Activated naive CD8-positive, alpha-beta T cell (primary cell): Measurements from ENCODE around the gene TBX1.

ENCODE experiments used
- H3K27ac Mint-ChIP-seq: one replicate; pipeline ENCODE4 v1.8.0; 2021; ENCODE audit warnings: mixed read lengths
- H3K27me3 Mint-ChIP-seq: one replicate; pipeline ENCODE4 v1.8.0; 2021; ENCODE audit warnings: mixed read lengths
- H3K36me3 Mint-ChIP-seq: one replicate; pipeline ENCODE4 v1.8.0; 2021; ENCODE audit warnings: mixed read lengths
- H3K4me1 Mint-ChIP-seq: one replicate; pipeline ENCODE4 v1.8.0; 2021; ENCODE audit warnings: low read depth, mixed read lengths
- H3K4me3 Mint-ChIP-seq: one replicate; pipeline ENCODE4 v1.8.0; 2021; ENCODE audit warnings: mild to moderate bottlenecking, mixed read lengths
- H3K9me3 Mint-ChIP-seq: one replicate; pipeline ENCODE4 v1.8.0; 2021; ENCODE audit warnings: low read depth, mixed read lengths

TBX1 gene

GRCh38 chr22:19797086-19798002 is 36.8 kb downstream of the TBX1 start:
- H3K36me3 Mint-ChIP-seq = peaks cover 27% of the 10 kb centered on the region

GRCh38 chr22:19798003-19798665 is 37.6 kb downstream of the TBX1 start:
- Mint-ChIP-seq H3K4me3 (no peak overlapping the region), H3K4me1 (peaks cover 6% of the 10 kb centered on the region), H3K27me3 (no peaks in the 10 kb centered on the region), H3K9me3 (peaks cover 5% of the 10 kb centered on the region), H3K27ac (no peak overlapping the region), H3K36me3 (peaks cover 23% of the 10 kb centered on the region)

More at GRCh38 chr22:19797086-19798002, 36.8 kb downstream of the TBX1 start:
- Mint-ChIP-seq H3K4me3 (no peak overlapping the region), H3K4me1 (peaks cover 6% of the 10 kb centered on the region), H3K27ac (no peak overlapping the region), H3K27me3 (no peaks in the 10 kb centered on the region), H3K9me3 (peaks cover 5% of the 10 kb centered on the region)

- Mint-ChIP-seq H3K27ac (no peak overlapping the region), H3K4me1 (peaks cover 6% of the 10 kb centered on the region), H3K36me3 (peaks cover 17% of the 10 kb centered on the region), H3K9me3 (no peaks in the 10 kb centered on the region), H3K4me3 (no peak overlapping the region), H3K27me3 (no peaks in the 10 kb centered on the region)
Measured at GRCh38 chr22:19798891-19799293, 38.3 kb downstream of the TBX1 start.

- H3K4me3 Mint-ChIP-seq = no peak overlapping the region
- H3K27me3 Mint-ChIP-seq = no peaks in the 10 kb centered on the region
- peaks cover 6% of the 10 kb centered on the region for H3K4me1 Mint-ChIP-seq
- H3K36me3 Mint-ChIP-seq = peaks cover 11% of the 10 kb centered on the region
- no peaks in the 10 kb centered on the region for H3K9me3 Mint-ChIP-seq
- H3K27ac Mint-ChIP-seq = no peak overlapping the region
Measured at GRCh38 chr22:19799322-19800190, 39.0 kb downstream of the TBX1 start.

GRCh38 chr22:19800306-19800705 is 39.7 kb downstream of the TBX1 start:
- H3K4me3 Mint-ChIP-seq = no peak overlapping the region
- H3K9me3 Mint-ChIP-seq = no peaks in the 10 kb centered on the region
- peaks cover 3% of the 10 kb centered on the region for H3K4me1 Mint-ChIP-seq
- H3K27me3 Mint-ChIP-seq = no peaks in the 10 kb centered on the region
- no peak overlapping the region for H3K27ac Mint-ChIP-seq
- peaks cover 6% of the 10 kb centered on the region for H3K36me3 Mint-ChIP-seq

GRCh38 chr22:19800761-19801244 is 40.2 kb downstream of the TBX1 start:
- Mint-ChIP-seq H3K27ac (no peak overlapping the region), H3K9me3 (no peaks in the 10 kb centered on the region), H3K4me1 (no peaks in the 10 kb centered on the region), H3K36me3 (peaks cover 5% of the 10 kb centered on the region), H3K4me3 (no peak overlapping the region), H3K27me3 (no peaks in the 10 kb centered on the region)

GRCh38 chr22:19801340-19802000 is 40.9 kb downstream of the TBX1 start:
- H3K36me3 Mint-ChIP-seq = peaks cover 5% of the 10 kb centered on the region
- no peaks in the 10 kb centered on the region for H3K9me3 Mint-ChIP-seq
- H3K4me3 Mint-ChIP-seq = no peak overlapping the region
- no peak overlapping the region for H3K27ac Mint-ChIP-seq
- no peaks in the 10 kb centered on the region for H3K27me3 Mint-ChIP-seq
- H3K4me1 Mint-ChIP-seq = no peaks in the 10 kb centered on the region

- Mint-ChIP-seq H3K4me1 (no peaks in the 10 kb centered on the region), H3K27ac (no peak overlapping the region), H3K9me3 (no peaks in the 10 kb centered on the region), H3K36me3 (peaks cover 5% of the 10 kb centered on the region), H3K4me3 (no peak overlapping the region), H3K27me3 (no peaks in the 10 kb centered on the region)
Measured at GRCh38 chr22:19802001-19802893, 41.7 kb downstream of the TBX1 start.

- Mint-ChIP-seq H3K27ac (no peak overlapping the region), H3K36me3 (peaks cover 5% of the 10 kb centered on the region), H3K4me3 (no peak overlapping the region), H3K9me3 (no peaks in the 10 kb centered on the region), H3K4me1 (no peaks in the 10 kb centered on the region), H3K27me3 (no peaks in the 10 kb centered on the region)
Measured at GRCh38 chr22:19802894-19803735, 42.5 kb downstream of the TBX1 start.

- no peaks in the 10 kb centered on the region for H3K9me3 Mint-ChIP-seq
- no peaks in the 10 kb centered on the region for H3K27me3 Mint-ChIP-seq
- no peak overlapping the region for H3K27ac Mint-ChIP-seq
- H3K4me3 Mint-ChIP-seq = no peak overlapping the region
- peaks cover 5% of the 10 kb centered on the region for H3K36me3 Mint-ChIP-seq
- H3K4me1 Mint-ChIP-seq = no peaks in the 10 kb centered on the region
Measured at GRCh38 chr22:19803736-19804267, 43.2 kb downstream of the TBX1 start.

- H3K4me1 Mint-ChIP-seq = peaks cover 2% of the 10 kb centered on the region
- no peaks in the 10 kb centered on the region for H3K27me3 Mint-ChIP-seq
- peaks cover 2% of the 10 kb centered on the region for H3K36me3 Mint-ChIP-seq
- H3K4me3 Mint-ChIP-seq = no peak overlapping the region
- H3K27ac Mint-ChIP-seq = no peak overlapping the region
- no peaks in the 10 kb centered on the region for H3K9me3 Mint-ChIP-seq
Measured at GRCh38 chr22:19805821-19806212, 45.2 kb downstream of the TBX1 start.

GRCh38 chr22:19806213-19807160 is 45.9 kb downstream of the TBX1 start:
- Mint-ChIP-seq H3K27ac (no peak overlapping the region), H3K4me3 (no peak overlapping the region), H3K36me3 (peaks cover 2% of the 10 kb centered on the region), H3K9me3 (no peaks in the 10 kb centered on the region), H3K4me1 (peaks cover 4% of the 10 kb centered on the region), H3K27me3 (no peaks in the 10 kb centered on the region)
